Stimulated activated naive B cell treated with anti-CD40 and anti-IgM and Interleukin-4, amounts not matched to agents 10 μg/mL and 1 μg/mL and 100 μg/mL, for 72 hours (primary cell): ENCODE results near the gene PTK6.
"Not testable (repeated sequence)": the region's sequence is repeated elsewhere in the genome, so short reads cannot be mapped to it uniquely, and the experiment has no call there.

Experiments used
- ATAC-seq, 2 donors: fragments of 150-1000 bp; cut with Tn5 transposase; replicated peaks; 2 replicates each; pipeline ENCODE4 v1.10.0; 2021; ENCODE audit warnings: moderate library complexity in 1 of 2
- DNase-seq: peaks from one replicate; pipeline ENCODE4 v3.0.0; 2021
- H3K27ac Mint-ChIP-seq: one replicate; pipeline ENCODE4 v1.8.0; 2022; ENCODE audit warnings: mild to moderate bottlenecking, mixed read lengths
- H3K27me3 Mint-ChIP-seq, 2 donors: one replicate each; pipeline ENCODE4 v1.8.0; 2022; ENCODE audit warnings: mixed read lengths in 2 of 2
- H3K36me3 Mint-ChIP-seq, 2 donors: one replicate each; pipeline ENCODE4 v1.8.0; 2022; ENCODE audit warnings: mixed read lengths in 2 of 2, mild to moderate bottlenecking in 1 of 2
- H3K4me1 Mint-ChIP-seq, 2 donors: one replicate each; pipeline ENCODE4 v1.8.0; 2022; ENCODE audit warnings: mixed read lengths in 2 of 2, mild to moderate bottlenecking in 1 of 2
- H3K4me3 Mint-ChIP-seq, 2 donors: one replicate each; pipeline ENCODE4 v1.8.0; 2022; ENCODE audit warnings: mild to moderate bottlenecking in 2 of 2, mixed read lengths in 2 of 2, moderate library complexity in 1 of 2
- H3K9me3 Mint-ChIP-seq, 2 donors: one replicate each; pipeline ENCODE4 v1.8.0; 2022; ENCODE audit warnings: mixed read lengths in 2 of 2, mild to moderate bottlenecking in 1 of 2

Gene PTK6

GRCh38 chr20:63514520-63514919 is 22.7 kb downstream of the PTK6 start:
- not testable (repeated sequence) for H3K4me3 Mint-ChIP-seq
- H3K27me3 Mint-ChIP-seq = peaks cover 28 to 33% of the 10 kb centered on the region in 2 donors

GRCh38 chr20:63513207-63513606 is 24.0 kb downstream of the PTK6 start:
- peaks cover 4% of the 10 kb centered on the region in 2 donors for H3K9me3 Mint-ChIP-seq
- no peak overlapping the region for H3K27ac Mint-ChIP-seq
- no peak overlapping the region for H3K4me3 Mint-ChIP-seq
- peaks cover 38 to 43% of the 10 kb centered on the region in 2 donors for H3K27me3 Mint-ChIP-seq
- H3K4me1 Mint-ChIP-seq = peaks cover 0 to 3% of the 10 kb centered on the region in 2 donors
- ATAC-seq = no peak
- H3K36me3 Mint-ChIP-seq = peaks cover 2 to 11% of the 10 kb centered on the region in 2 donors
- DNase-seq = no peak

More at GRCh38 chr20:63514520-63514919, 22.7 kb downstream of the PTK6 start:
- not testable (repeated sequence) for H3K9me3 Mint-ChIP-seq, DNase-seq, H3K4me1 Mint-ChIP-seq, H3K27ac Mint-ChIP-seq
- H3K36me3 Mint-ChIP-seq = peaks cover 2 to 11% of the 10 kb centered on the region in 2 donors
- peak; percentile 27 to 38 for ATAC-seq

- DNase-seq = no peak
- Mint-ChIP-seq H3K4me3 (no peak overlapping the region), H3K27me3 (peaks cover 44 to 66% of the 10 kb centered on the region in 2 donors), H3K27ac (no peak overlapping the region), H3K9me3 (peaks cover 4 to 10% of the 10 kb centered on the region in 2 donors), H3K4me1 (peaks cover 0 to 2% of the 10 kb centered on the region in 2 donors), H3K36me3 (peaks cover 0 to 11% of the 10 kb centered on the region in 2 donors)
- no peak for ATAC-seq
These were observed 28.1 kb downstream of the PTK6 start for GRCh38 chr20:63509088-63509564.

- H3K27ac Mint-ChIP-seq = no peak overlapping the region
- no peak for ATAC-seq
- H3K4me1 Mint-ChIP-seq = peaks cover 0 to 2% of the 10 kb centered on the region in 2 donors
- H3K4me3 Mint-ChIP-seq = no peak overlapping the region
- peaks cover 45 to 61% of the 10 kb centered on the region in 2 donors for H3K27me3 Mint-ChIP-seq
- DNase-seq = no peak
- H3K9me3 Mint-ChIP-seq = peaks cover 4 to 10% of the 10 kb centered on the region in 2 donors
- H3K36me3 Mint-ChIP-seq = peaks cover 0 to 8% of the 10 kb centered on the region in 2 donors
These were observed 29.0 kb downstream of the PTK6 start for GRCh38 chr20:63508072-63508768.

- Mint-ChIP-seq H3K9me3 (peaks cover 4 to 10% of the 10 kb centered on the region in 2 donors), H3K4me3 (no peak overlapping the region), H3K27ac (no peak overlapping the region), H3K27me3 (peaks cover 37 to 52% of the 10 kb centered on the region in 2 donors), H3K4me1 (peaks cover 0 to 2% of the 10 kb centered on the region in 2 donors), H3K36me3 (peaks cover 0 to 3% of the 10 kb centered on the region in 2 donors)
- DNase-seq (no peak), ATAC-seq (no peak)
These were observed 30.0 kb downstream of the PTK6 start for GRCh38 chr20:63507083-63507743.

- Mint-ChIP-seq H3K36me3 (peaks cover 0 to 3% of the 10 kb centered on the region in 2 donors), H3K4me1 (peaks cover 0 to 2% of the 10 kb centered on the region in 2 donors), H3K27ac (no peak overlapping the region), H3K9me3 (peaks cover 4 to 10% of the 10 kb centered on the region in 2 donors), H3K27me3 (peaks cover 30 to 43% of the 10 kb centered on the region in 2 donors), H3K4me3 (no peak overlapping the region)
- no peak for ATAC-seq
- no peak for DNase-seq
These were observed 31.5 kb downstream of the PTK6 start for GRCh38 chr20:63505723-63506122.

- H3K36me3 Mint-ChIP-seq = peaks cover 0 to 3% of the 10 kb centered on the region in 2 donors
- H3K4me1 Mint-ChIP-seq = peaks cover 0 to 2% of the 10 kb centered on the region in 2 donors
- H3K27ac Mint-ChIP-seq = no peak overlapping the region
- ATAC-seq (no peak), DNase-seq (no peak)
- no peak overlapping the region for H3K4me3 Mint-ChIP-seq
- H3K27me3 Mint-ChIP-seq = peaks cover 30 to 40% of the 10 kb centered on the region in 2 donors
- peaks cover 4 to 10% of the 10 kb centered on the region in 2 donors for H3K9me3 Mint-ChIP-seq
These were observed 31.9 kb downstream of the PTK6 start for GRCh38 chr20:63505281-63505680.

- no peak overlapping the region for H3K27ac Mint-ChIP-seq
- H3K4me3 Mint-ChIP-seq = no peak overlapping the region
- H3K9me3 Mint-ChIP-seq = peaks cover 4 to 10% of the 10 kb centered on the region in 2 donors
- peaks cover 0 to 2% of the 10 kb centered on the region in 2 donors for H3K4me1 Mint-ChIP-seq
- peaks cover 26 to 33% of the 10 kb centered on the region in 2 donors for H3K27me3 Mint-ChIP-seq
- ATAC-seq (no peak), DNase-seq (no peak)
- H3K36me3 Mint-ChIP-seq = peaks cover 0 to 3% of the 10 kb centered on the region in 2 donors
These were observed 32.5 kb downstream of the PTK6 start for GRCh38 chr20:63504642-63505041.

GRCh38 chr20:63503524-63503923 is 33.7 kb downstream of the PTK6 start:
- DNase-seq = no peak
- no peak for ATAC-seq
- peaks cover 18 to 26% of the 10 kb centered on the region in 2 donors for H3K27me3 Mint-ChIP-seq
- no peak overlapping the region for H3K27ac Mint-ChIP-seq
- H3K36me3 Mint-ChIP-seq = peaks cover 0 to 3% of the 10 kb centered on the region in 2 donors
- no peaks in the 10 kb centered on the region for H3K4me1 Mint-ChIP-seq
- peaks cover 4 to 10% of the 10 kb centered on the region in 2 donors for H3K9me3 Mint-ChIP-seq
- H3K4me3 Mint-ChIP-seq = no peak overlapping the region

GRCh38 chr20:63502671-63503172 is 34.5 kb downstream of the PTK6 start:
- peaks cover 0 to 3% of the 10 kb centered on the region in 2 donors for H3K36me3 Mint-ChIP-seq
- H3K27ac Mint-ChIP-seq = no peak overlapping the region
- DNase-seq (no peak), ATAC-seq (no peak)
- H3K4me3 Mint-ChIP-seq = no peak overlapping the region
- peaks cover 10 to 25% of the 10 kb centered on the region in 2 donors for H3K27me3 Mint-ChIP-seq
- H3K9me3 Mint-ChIP-seq = peaks cover 4 to 10% of the 10 kb centered on the region in 2 donors
- H3K4me1 Mint-ChIP-seq = peaks cover 0 to 5% of the 10 kb centered on the region in 2 donors

GRCh38 chr20:63501818-63502670 is 35.1 kb downstream of the PTK6 start:
- peaks cover 15 to 27% of the 10 kb centered on the region in 2 donors for H3K27me3 Mint-ChIP-seq
- DNase-seq (no peak), ATAC-seq (no peak)
- no peak overlapping the region for H3K27ac Mint-ChIP-seq
- H3K4me3 Mint-ChIP-seq = no peak overlapping the region
- peaks cover under 1 to 11% of the 10 kb centered on the region in 2 donors for H3K4me1 Mint-ChIP-seq
- peaks cover 0 to 3% of the 10 kb centered on the region in 2 donors for H3K36me3 Mint-ChIP-seq
- peaks cover 4 to 10% of the 10 kb centered on the region in 2 donors for H3K9me3 Mint-ChIP-seq

- peaks cover 6 to 20% of the 10 kb centered on the region in 2 donors for H3K4me1 Mint-ChIP-seq
- H3K36me3 Mint-ChIP-seq = peaks cover 0 to 3% of the 10 kb centered on the region in 2 donors
- ATAC-seq (no peak), DNase-seq (no peak)
- H3K27ac Mint-ChIP-seq = no peak overlapping the region
- H3K4me3 Mint-ChIP-seq = no peak overlapping the region
- peaks cover 19 to 31% of the 10 kb centered on the region in 2 donors for H3K27me3 Mint-ChIP-seq
- peaks cover 4 to 10% of the 10 kb centered on the region in 2 donors for H3K9me3 Mint-ChIP-seq
These were observed 36.0 kb downstream of the PTK6 start for GRCh38 chr20:63500902-63501817.
